GM23338 (cell line): Measurements from ENCODE around the gene CAPN14. TPM values are rescaled to one million over a fixed set of nuclear protein-coding genes. Genes with fewer than 3 reads are reported as not detected.
A peak's percentile ranks its signal among the peaks of the same experiment; 100 is the strongest.

Experiments
- ATAC-seq: fragments of 200-7000 bp; cut with Tn5 transposase; 3 replicates; pipeline ENCODE4 v1.9.1; 2020
- DNase-seq: peaks from one replicate; pipeline ENCODE4 v3.0.0-alpha.2; 2015; ENCODE audit warnings: low spot score
- H2AFZ ChIP-seq: fragments of 200-600 bp; sonication (generic); 2 replicates; pipeline ENCODE4 v1.8.0; 2016; ENCODE audit warnings: antibody characterized with exemption, mild to moderate bottlenecking, moderate library complexity
- H3F3A ChIP-seq: fragments of 200-600 bp; sonication (generic); replicated peaks from 2 replicates; pipeline ENCODE4 v1.8.0; 2017; ENCODE audit warnings: antibody characterized with exemption, mixed run types, low read depth
- H3K27ac ChIP-seq: fragments of 200-600 bp; sonication (generic); 2 replicates; pipeline ENCODE4 v1.6.1; 2016; ENCODE audit warnings: low read depth
- H3K27me3 ChIP-seq: fragments of 200-600 bp; sonication (generic); 2 replicates; pipeline ENCODE4 v1.8.0; 2016; ENCODE audit warnings: mild to moderate bottlenecking, mixed run types, moderate library complexity; ENCODE audit not compliant: insufficient read depth
- H3K36me3 ChIP-seq: fragments of 200-600 bp; sonication (generic); 2 replicates; pipeline ENCODE4 v1.8.0; 2016; ENCODE audit warnings: mild to moderate bottlenecking; ENCODE audit not compliant: insufficient read depth
- H3K4me1 ChIP-seq: fragments of 200-600 bp; sonication (generic); 2 replicates; pipeline ENCODE4 v1.8.0; 2016; ENCODE audit warnings: mild to moderate bottlenecking, moderate library complexity; ENCODE audit not compliant: insufficient read depth
- H3K4me2 ChIP-seq: fragments of 200-600 bp; sonication (generic); 2 replicates; pipeline ENCODE4 v1.7.1; 2017; ENCODE audit warnings: mixed run types
- H3K4me3 ChIP-seq: fragments of 200-600 bp; sonication (generic); 2 replicates; pipeline ENCODE4 v1.6.1; 2016; ENCODE audit warnings: mixed run types
- H3K79me2 ChIP-seq: fragments of 200-600 bp; sonication (generic); replicated peaks from 2 replicates; pipeline ENCODE4 v1.8.0; 2017; ENCODE audit warnings: mild to moderate bottlenecking; ENCODE audit not compliant: insufficient read depth
- H3K9me2 ChIP-seq: fragments of 200-600 bp; sonication (generic); 2 replicates; pipeline ENCODE4 v1.8.0; 2017; ENCODE audit not compliant: insufficient read depth
- H4K20me1 ChIP-seq: fragments of 200-600 bp; sonication (generic); replicated peaks from 2 replicates; pipeline ENCODE4 v1.8.0; 2017; ENCODE audit warnings: mild to moderate bottlenecking; ENCODE audit not compliant: insufficient read depth
- H3K27ac Mint-ChIP-seq: 2 replicates; pipeline ENCODE4 v1.8.0; 2020; ENCODE audit warnings: inconsistent platforms, mild to moderate bottlenecking, moderate library complexity, mixed read lengths
- H3K27me3 Mint-ChIP-seq: 3 replicates; pipeline ENCODE4 v1.8.0; 2022; ENCODE audit warnings: low read depth, mild to moderate bottlenecking, moderate library complexity, mixed read lengths, inconsistent platforms; ENCODE audit not compliant: insufficient read depth, poor library complexity
- H3K36me3 Mint-ChIP-seq: 3 replicates; pipeline ENCODE4 v1.8.0; 2021; ENCODE audit warnings: low read depth, mild to moderate bottlenecking, inconsistent platforms, moderate library complexity, mixed read lengths
- H3K4me1 Mint-ChIP-seq: 3 replicates; pipeline ENCODE4 v1.8.0; 2020; ENCODE audit warnings: mild to moderate bottlenecking, inconsistent platforms, mixed read lengths
- H3K4me3 Mint-ChIP-seq: 3 replicates; pipeline ENCODE4 v1.8.0; 2021; ENCODE audit warnings: moderate library complexity, mild to moderate bottlenecking, inconsistent platforms, mixed read lengths
- H3K9me3 Mint-ChIP-seq: 3 replicates; pipeline ENCODE4 v1.8.0; 2020; ENCODE audit warnings: moderate library complexity, mild to moderate bottlenecking, inconsistent platforms, mixed read lengths
- CREB1 ChIP-seq: fragments of 250-450 bp; sonication (Bioruptor Pico); IDR thresholded peaks from 2 replicates; pipeline ENCODE4 v1.5.0; 2020; ENCODE audit warnings: low read depth, mild to moderate bottlenecking, moderate library complexity
- CTCF ChIP-seq, 2 experiments: fragments of 200-600 bp in 1 of 2; sonication (generic) in 1 of 2; conservative IDR thresholded peaks; 2 replicates each; pipeline versions ENCODE4 v1.5.1 to v1.6.1; 2016 to 2017; ENCODE audit warnings: antibody characterized with exemption in 2 of 2, low read depth in 2 of 2, mild to moderate bottlenecking in 2 of 2, moderate library complexity in 1 of 2
- EZH2 ChIP-seq: fragments of 200-600 bp; sonication (generic); IDR thresholded peaks from one replicate; pipeline ENCODE4 v1.8.0; 2017; ENCODE audit warnings: antibody characterized with exemption, mild to moderate bottlenecking, low read depth; ENCODE audit not compliant: unreplicated experiment
- EZH2phosphoT487 ChIP-seq: fragments of 200-600 bp; sonication (generic); IDR thresholded peaks from one replicate; pipeline ENCODE4 v1.8.1; 2018; ENCODE audit warnings: antibody characterized with exemption; ENCODE audit not compliant: unreplicated experiment
- JUNB ChIP-seq: IDR thresholded peaks from one replicate; pipeline ENCODE4 v1.6.1; 2016; ENCODE audit warnings: antibody characterized with exemption; ENCODE audit not compliant: unreplicated experiment
- NANOG ChIP-seq: IDR thresholded peaks from 2 replicates; pipeline ENCODE4 v1.6.1; 2016; ENCODE audit warnings: antibody characterized with exemption, borderline replicate concordance
- POLR2AphosphoS5 ChIP-seq: IDR thresholded peaks from 2 replicates; pipeline ENCODE4 v1.6.1; 2016; ENCODE audit warnings: antibody characterized with exemption, low read depth
- STAT1 ChIP-seq: IDR thresholded peaks from one replicate; pipeline ENCODE4 v1.6.1; 2016; ENCODE audit warnings: antibody characterized with exemption; ENCODE audit not compliant: unreplicated experiment
- ZNF114 ChIP-seq: fragments of 250-450 bp; sonication (Bioruptor Pico); IDR thresholded peaks from 2 replicates; pipeline ENCODE4 v1.5.0; 2020; ENCODE audit warnings: mild to moderate bottlenecking, moderate library complexity
- ZNF462 ChIP-seq: fragments of 250-450 bp; sonication (Bioruptor Pico); IDR thresholded peaks from 2 replicates; pipeline ENCODE4 v1.5.0; 2020; ENCODE audit warnings: mild to moderate bottlenecking, moderate library complexity
- polyA plus RNA-seq: library from polyadenylated mRNA; unstranded; fragments of >200 nt; fragmentation: Nextera tagmentation; extraction: Ambion mirVana; gene quantifications from 2 replicates; pipeline ENCODE4 v1.2.1, GENCODE V29; 2016
- total RNA-seq: library from RNA; depleted of rRNA; stranded (reverse); fragments of >200 nt; shearing (Covaris generic); gene quantifications from 2 replicates; pipeline ENCODE4 v1.2.3, GENCODE V29; 2014

The CAPN14 gene
- total and polyA plus RNA-seq, 2 experiments from 2014 or later = 0.15 TPM; not detected in 1

- TF ChIP-seq EZH2 = no peak
- TF ChIP-seq CTCF (conservative IDR thresholded peaks at IDR 0.05; ENCODE audit: low read depth in 2 of 2) = no peak
- no peak for TF ChIP-seq EZH2phosphoT487
These were observed 18.2 kb upstream of the CAPN14 start (continued) for GRCh38 chr2:31235504-31235902.

DNA sequence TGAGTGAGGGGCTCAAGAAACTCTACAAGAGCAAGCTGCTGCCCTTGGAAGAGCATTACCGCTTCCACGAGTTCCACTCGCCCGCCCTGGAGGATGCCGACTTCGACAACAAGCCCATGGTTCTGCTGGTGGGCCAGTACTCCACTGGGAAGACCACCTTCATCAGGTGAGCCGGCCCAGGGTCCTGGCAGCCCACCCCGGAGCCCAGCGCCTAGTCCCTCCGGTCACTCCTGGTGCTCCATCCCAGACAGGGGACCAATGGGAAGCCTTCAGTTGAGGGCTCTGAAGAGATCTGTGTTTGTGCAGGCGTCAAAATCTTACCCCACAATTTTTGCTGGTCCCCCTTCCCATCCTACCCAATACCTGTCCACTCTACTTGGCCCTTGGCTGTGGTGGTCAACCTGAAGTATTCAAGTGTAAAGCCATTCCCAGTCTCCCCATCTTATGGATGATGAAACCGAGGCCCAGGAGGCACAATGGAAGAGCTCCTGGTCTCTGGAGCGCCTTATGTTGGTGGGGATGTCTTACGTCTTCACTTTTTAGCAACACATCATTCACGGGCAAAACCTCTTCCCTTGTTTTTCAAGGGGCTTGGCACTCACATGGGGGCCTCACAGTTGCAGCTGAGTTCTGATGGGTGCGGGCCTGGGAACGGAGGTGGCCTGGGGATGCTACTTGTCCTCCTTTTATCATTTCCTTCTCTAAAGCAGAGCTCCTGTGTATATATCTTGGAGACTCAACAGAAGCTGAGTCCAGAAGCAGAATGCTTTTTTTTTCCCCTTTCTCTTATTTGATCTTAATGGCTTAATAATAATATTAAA is 17.6 kb upstream of the CAPN14 start:
- no peak for DNase-seq
- H3K4me1 Mint-ChIP-seq = peaks cover 26% of the 10 kb centered on the region
- H3K36me3 Mint-ChIP-seq = no peaks in the 10 kb centered on the region
- H3K27ac Mint-ChIP-seq = no peak overlapping the region
- no peaks in the 10 kb centered on the region; the same call in 1 of the 2 replicates for H4K20me1 ChIP-seq
- peak overlapping the region; percentile 94 for H2AFZ ChIP-seq
- no peaks in the 10 kb centered on the region for H3F3A ChIP-seq
- H3K4me2 ChIP-seq = peak overlapping the region; percentile 93
- TF ChIP-seq CREB1 (CRISPR knock-in tag) = no peak
- no peak for TF ChIP-seq NANOG
- TF ChIP-seq STAT1 = no peak
- no peak for TF ChIP-seq EZH2phosphoT487
- no peak for TF ChIP-seq CTCF (conservative IDR thresholded peaks at IDR 0.05; ENCODE audit: low read depth in 2 of 2)
- TF ChIP-seq ZNF462 (CRISPR knock-in tag) = no peak
- TF ChIP-seq ZNF114 (CRISPR knock-in tag) = no peak
- TF ChIP-seq JUNB = no peak
- TF ChIP-seq POLR2AphosphoS5 = no peak
- peaks cover 10% of the 10 kb centered on the region for H3K27me3 ChIP-seq
- H3K79me2 ChIP-seq = peaks cover 5% of the 10 kb centered on the region; the same call in 1 of the 2 replicates
- H3K9me3 Mint-ChIP-seq = no peaks in the 10 kb centered on the region
- no peaks in the 10 kb centered on the region for H3K9me2 ChIP-seq
- peaks cover 10% of the 10 kb centered on the region for H3K27me3 Mint-ChIP-seq
- no peaks in the 10 kb centered on the region; the same call in 1 of the 2 replicates for H3K36me3 ChIP-seq
- no peak overlapping the region for H3K27ac ChIP-seq
- no peak for ATAC-seq
- H3K4me3 ChIP-seq = peak overlapping the region; percentile 77
- peak overlapping the region; percentile 75 for H3K4me3 Mint-ChIP-seq
- H3K4me1 ChIP-seq = peaks cover 16% of the 10 kb centered on the region
